Measurements from ENCODE around the gene MPO.

MPO gene

GRCh38 chr17:58322581-58323185, 41.9 kb upstream of the MPO start:
- H3K4me3 ChIP-seq (replicated peaks in 1 of 2; ENCODE audit: low read depth in 2 of 2, low read length in 2 of 2): no peak overlapping the region
- no peak for DNase-seq (ENCODE audit: low read depth in 2 of 2)
- no peak for TF ChIP-seq CTCF (IDR thresholded peaks at IDR 0.05; ENCODE audit: low read depth, low read length)

- DNase-seq (ENCODE audit: low read depth in 2 of 2): no peak
- no peak overlapping the region for H3K4me3 ChIP-seq (replicated peaks in 1 of 2; ENCODE audit: low read depth in 2 of 2, low read length in 2 of 2)
- no peak for TF ChIP-seq CTCF (IDR thresholded peaks at IDR 0.05; ENCODE audit: low read depth, low read length)
These were observed 41.1 kb upstream of the MPO start for GRCh38 chr17:58321571-58322525.

- no peak for DNase-seq (ENCODE audit: low read depth in 2 of 2)
- H3K4me3 ChIP-seq (replicated peaks in 1 of 2; ENCODE audit: low read depth in 2 of 2, low read length in 2 of 2): no peak overlapping the region
- no peak for TF ChIP-seq CTCF (IDR thresholded peaks at IDR 0.05; ENCODE audit: low read depth, low read length)
These were observed 40.0 kb upstream of the MPO start for GRCh38 chr17:58320570-58321323.

- TF ChIP-seq CTCF (IDR thresholded peaks at IDR 0.05; ENCODE audit: low read depth, low read length): no peak
- no peak for DNase-seq (ENCODE audit: low read depth in 2 of 2)
- H3K4me3 ChIP-seq (replicated peaks in 1 of 2; ENCODE audit: low read depth in 2 of 2, low read length in 2 of 2): no peak overlapping the region
These were observed 39.4 kb upstream of the MPO start for GRCh38 chr17:58320163-58320558.

GRCh38 chr17:58319173-58320162, 38.7 kb upstream of the MPO start:
- no peak for DNase-seq (ENCODE audit: low read depth in 2 of 2)
- no peak for TF ChIP-seq CTCF (IDR thresholded peaks at IDR 0.05; ENCODE audit: low read depth, low read length)

More at GRCh38 chr17:58319173-58320162, 38.7 kb upstream of the MPO start:
- H3K4me3 ChIP-seq (replicated peaks in 1 of 2; ENCODE audit: low read depth in 2 of 2, low read length in 2 of 2): no peak overlapping the region

Data from cardiac fibroblast (primary cell).